Omental fat pad (tissue), 4 donors: ENCODE data around the gene MYCBP. TPM values are rescaled to one million over a fixed set of nuclear protein-coding genes. Genes with fewer than 3 reads are reported as not detected.

Experiments used
- ATAC-seq: fragments of 150-250 bp; one replicate; pipeline ENCODE4 v1.9.1; 2016; ENCODE audit warnings: mild to moderate bottlenecking, moderate library complexity; ENCODE audit not compliant: low FRiP score
- DNase-seq: peaks from one replicate; pipeline ENCODE4 v3.0.0-alpha.2; 2019; ENCODE audit warnings: low spot score
- total RNA-seq, 4 donors: library from RNA; depleted of rRNA; stranded (reverse); fragments of >200 nt; gene quantifications; one replicate each; pipeline ENCODE4 v1.1.0, GENCODE V29; 2016
- TF ChIP-seq, protein P1 (sequence below), 3 donors: fragments of 450-650 bp; IDR thresholded peaks; one replicate each; pipeline ENCODE4 v1.5.1; 2016 to 2017; ENCODE audit warnings: antibody characterized with exemption in 3 of 3, mild to moderate bottlenecking in 3 of 3, moderate library complexity in 2 of 3

Gene MYCBP
- total RNA-seq, 4 donors from 2014 or later = 5.8 to 17.0 (median 9.3) TPM

DNA sequence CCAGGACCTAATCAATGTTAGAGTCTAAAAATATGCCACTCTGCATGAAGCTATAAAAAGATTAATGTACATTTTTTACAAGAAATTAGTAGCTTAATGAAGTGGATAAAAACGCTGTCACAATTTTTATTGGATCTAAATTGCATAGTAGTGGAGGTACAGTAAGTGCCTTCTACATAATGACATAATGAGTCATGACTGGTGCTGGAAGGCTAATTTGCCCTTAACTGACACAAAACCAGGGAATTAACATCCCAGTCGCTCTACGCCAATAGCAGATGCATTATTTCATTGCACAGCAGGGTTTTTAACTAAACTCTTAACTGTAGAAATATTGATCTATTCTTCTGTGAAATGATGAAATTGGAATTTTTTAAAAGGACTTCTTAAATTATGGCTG, 46.9 kb downstream of the MYCBP start:
- ATAC-seq (no peak), DNase-seq (no peak)
- TF ChIP-seq, protein P1, sequence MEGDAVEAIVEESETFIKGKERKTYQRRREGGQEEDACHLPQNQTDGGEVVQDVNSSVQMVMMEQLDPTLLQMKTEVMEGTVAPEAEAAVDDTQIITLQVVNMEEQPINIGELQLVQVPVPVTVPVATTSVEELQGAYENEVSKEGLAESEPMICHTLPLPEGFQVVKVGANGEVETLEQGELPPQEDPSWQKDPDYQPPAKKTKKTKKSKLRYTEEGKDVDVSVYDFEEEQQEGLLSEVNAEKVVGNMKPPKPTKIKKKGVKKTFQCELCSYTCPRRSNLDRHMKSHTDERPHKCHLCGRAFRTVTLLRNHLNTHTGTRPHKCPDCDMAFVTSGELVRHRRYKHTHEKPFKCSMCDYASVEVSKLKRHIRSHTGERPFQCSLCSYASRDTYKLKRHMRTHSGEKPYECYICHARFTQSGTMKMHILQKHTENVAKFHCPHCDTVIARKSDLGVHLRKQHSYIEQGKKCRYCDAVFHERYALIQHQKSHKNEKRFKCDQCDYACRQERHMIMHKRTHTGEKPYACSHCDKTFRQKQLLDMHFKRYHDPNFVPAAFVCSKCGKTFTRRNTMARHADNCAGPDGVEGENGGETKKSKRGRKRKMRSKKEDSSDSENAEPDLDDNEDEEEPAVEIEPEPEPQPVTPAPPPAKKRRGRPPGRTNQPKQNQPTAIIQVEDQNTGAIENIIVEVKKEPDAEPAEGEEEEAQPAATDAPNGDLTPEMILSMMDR (IDR thresholded peaks at IDR 0.05) = no peak

DNA sequence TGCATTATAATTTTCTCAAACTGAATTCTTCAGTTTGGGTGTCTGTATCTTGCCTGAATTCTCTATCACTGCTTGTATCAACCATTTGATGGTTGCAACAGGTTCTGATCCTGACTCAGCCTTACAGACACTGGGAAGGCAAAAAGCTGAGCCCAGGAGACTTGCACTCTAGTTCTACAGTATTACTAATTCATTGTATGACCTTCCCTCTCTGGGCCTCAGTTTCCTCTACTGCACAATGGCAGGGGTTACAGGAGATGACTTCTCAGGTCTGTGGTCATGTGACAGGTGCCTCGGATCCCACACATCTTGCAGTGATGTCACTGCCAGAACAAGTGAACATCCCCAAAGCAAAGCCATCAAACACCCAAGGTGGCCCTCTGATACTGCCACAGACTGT, 52.3 kb downstream of the MYCBP start:
- TF ChIP-seq, protein P1 (IDR thresholded peaks at IDR 0.05) = no peak
- ATAC-seq = no peak
- no peak for DNase-seq

DNA sequence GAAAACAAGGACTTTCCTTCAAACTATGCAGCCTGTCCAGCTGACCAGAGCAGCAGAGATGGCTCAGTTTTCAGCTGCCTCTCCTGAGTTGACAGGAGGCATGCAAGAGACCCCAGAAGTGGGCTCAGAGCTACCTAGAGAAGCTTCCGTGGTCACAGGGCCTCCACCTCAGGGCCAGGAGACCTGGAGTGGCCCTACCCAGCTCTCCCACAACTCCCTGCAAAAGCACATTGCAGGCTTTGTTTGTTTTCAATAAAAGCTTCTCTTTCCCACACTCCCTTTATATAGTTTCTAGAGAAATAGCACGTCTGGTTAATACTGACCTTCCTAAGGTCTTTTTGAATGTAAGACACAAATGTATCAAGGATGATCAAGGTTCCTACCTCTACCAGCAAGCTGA, 53.6 kb downstream of the MYCBP start:
- no peak for ATAC-seq

DNA sequence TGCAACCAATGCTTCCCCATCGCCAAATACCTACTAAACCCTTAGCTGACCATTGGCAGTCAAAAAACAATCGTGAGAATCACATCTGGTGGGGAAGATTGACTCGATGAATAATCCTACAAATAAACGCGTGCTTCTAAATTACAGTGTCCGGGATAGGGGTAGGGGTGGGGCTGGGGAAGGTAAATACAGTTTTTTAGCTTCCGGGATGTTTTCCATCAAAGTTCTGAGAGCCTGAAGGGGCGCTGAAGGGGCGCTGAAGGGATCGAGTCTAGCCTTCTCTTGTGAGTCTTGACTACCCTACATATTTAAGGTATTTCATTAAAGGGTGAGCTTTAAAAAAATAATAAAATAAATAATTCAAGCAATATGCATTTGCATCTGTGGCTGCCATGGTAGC, 54.1 kb downstream of the MYCBP start:
- ATAC-seq (no peak), DNase-seq (no peak)
- TF ChIP-seq, protein P1 (IDR thresholded peaks at IDR 0.05) = no peak

More for the DNA sequence above, 53.6 kb downstream of the MYCBP start:
- TF ChIP-seq, protein P1 (IDR thresholded peaks at IDR 0.05) = no peak
- DNase-seq = no peak

DNA sequence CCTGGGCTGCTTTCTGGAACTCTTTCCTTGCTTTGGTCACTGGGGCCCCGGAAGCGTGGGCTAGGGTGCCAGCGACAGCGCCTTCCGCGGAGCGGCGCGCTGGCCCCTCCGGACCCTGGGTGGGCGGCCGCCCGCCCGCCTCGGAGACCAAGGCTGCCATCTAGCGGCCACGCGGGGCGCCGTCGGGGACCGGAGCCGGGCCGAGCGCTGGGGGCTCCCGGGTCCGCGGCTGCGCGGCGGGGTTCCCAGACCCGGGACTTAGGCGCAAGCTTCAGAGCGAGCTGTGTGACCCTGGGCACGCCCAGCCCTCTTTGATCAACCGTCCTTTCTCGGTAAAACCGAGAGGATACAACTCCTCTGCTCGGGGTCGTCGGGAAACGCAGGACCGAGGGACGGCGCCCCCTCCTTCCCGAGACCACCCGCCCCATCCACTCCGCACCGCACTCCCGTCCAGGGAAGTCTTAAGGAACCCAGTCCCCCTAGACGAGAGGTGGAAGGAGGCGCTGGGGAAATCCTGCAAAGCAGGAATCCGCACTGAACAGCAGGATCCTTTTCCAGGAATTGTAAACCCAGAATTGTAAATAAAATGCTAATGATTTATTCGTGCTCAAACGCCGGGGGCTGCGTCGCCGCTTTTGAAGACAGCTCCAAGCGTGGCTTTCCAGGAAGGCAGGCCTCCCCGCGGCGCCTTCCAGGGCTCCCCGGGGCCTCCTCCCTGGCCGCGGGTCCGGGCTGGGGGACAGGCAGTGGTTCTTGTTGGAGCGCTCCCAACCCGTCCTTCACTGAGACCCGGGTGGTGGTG, 54.8 kb downstream of the MYCBP start:
- ATAC-seq = no peak
- DNase-seq = no peak

DNA sequence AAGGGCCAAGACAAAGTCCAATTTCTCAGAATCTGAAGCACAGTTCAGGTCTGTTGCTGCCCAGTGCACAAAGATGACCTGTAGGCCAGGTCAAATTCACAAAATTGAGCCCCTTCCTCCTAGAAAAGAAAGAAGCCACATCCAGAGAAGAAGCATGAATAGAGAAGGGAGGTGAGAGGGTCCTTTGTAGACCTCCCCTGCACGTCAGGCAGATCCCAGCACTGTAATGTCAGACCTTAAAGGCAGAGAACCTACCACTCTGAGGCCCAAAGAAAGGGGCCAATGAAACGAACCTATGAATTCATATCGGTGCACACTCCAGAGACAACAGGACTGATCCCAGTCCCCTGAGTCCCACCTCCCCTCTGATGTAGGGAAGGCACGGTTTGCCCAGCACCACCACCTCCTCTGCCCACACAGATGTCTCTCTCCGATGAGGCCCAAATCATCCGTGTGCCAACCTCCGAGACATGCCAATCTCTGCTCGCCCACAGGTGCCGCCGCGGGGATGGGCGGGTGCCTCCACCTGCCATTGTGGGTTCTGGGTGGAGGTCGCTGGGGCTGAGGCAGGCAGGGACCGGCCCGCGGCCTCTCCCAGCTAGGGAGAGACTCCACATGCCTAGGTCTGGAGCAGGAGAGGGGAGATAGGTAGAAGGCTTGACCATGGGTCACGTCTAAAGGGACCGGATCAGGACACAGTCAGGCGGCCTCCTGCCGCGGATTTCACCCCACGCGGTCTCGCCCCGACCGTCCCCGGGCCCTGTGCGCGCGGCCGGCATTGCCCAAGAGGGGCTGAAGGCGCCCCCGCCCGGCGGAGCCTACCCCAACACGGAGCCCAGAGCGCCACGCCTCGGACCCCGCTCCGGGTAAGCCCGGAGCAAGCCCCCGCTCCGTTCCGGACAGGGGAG, 55.6 kb downstream of the MYCBP start:
- TF ChIP-seq, protein P1 (IDR thresholded peaks at IDR 0.05) = no peak
- ATAC-seq (no peak), DNase-seq (no peak)

More for the DNA sequence above, 54.8 kb downstream of the MYCBP start:
- TF ChIP-seq, protein P1 (IDR thresholded peaks at IDR 0.05) = peak in 1 of 3 donors; percentile 15
